Epithelial cell of proximal tubule (primary cell): ENCODE data around the gene FAM89B. TPM values are rescaled to one million over a fixed set of nuclear protein-coding genes. Genes with fewer than 3 reads are reported as not detected.

ENCODE experiments used
- DNase-seq: peaks from one replicate; pipeline ENCODE4 v3.0.0-alpha.2; 2011; ENCODE audit warnings: low read depth
- H3K4me3 ChIP-seq: 2 replicates; pipeline ENCODE4 v1.5.1; 2011; ENCODE audit warnings: low read depth, mild to moderate bottlenecking, low read length
- CTCF ChIP-seq: conservative IDR thresholded peaks from 2 replicates; pipeline ENCODE4 v1.5.1; 2012; ENCODE audit warnings: low read depth, mild to moderate bottlenecking, low read length
- total RNA-seq: library from RNA; depleted of rRNA; stranded (reverse); fragments of >200 nt; gene quantifications from 2 replicates; pipeline ENCODE4 v1.2.3, GENCODE V29; 2015

Gene FAM89B
- total RNA-seq, 1 donor from 2014 or later = 67.1 TPM

GRCh38 chr11:65578134-65578533 lies 5.8 kb downstream of the FAM89B start:
- no peak overlapping the region for H3K4me3 ChIP-seq
- no peak for TF ChIP-seq CTCF
- no peak for DNase-seq

- no peak overlapping the region for H3K4me3 ChIP-seq
- no peak for TF ChIP-seq CTCF
- no peak for DNase-seq
These were observed 6.3 kb downstream of the FAM89B start for GRCh38 chr11:65578667-65579066.

GRCh38 chr11:65579291-65579690 lies 7.0 kb downstream of the FAM89B start:
- no peak for TF ChIP-seq CTCF
- DNase-seq = no peak
- no peak overlapping the region for H3K4me3 ChIP-seq

- no peak overlapping the region for H3K4me3 ChIP-seq
- no peak for DNase-seq
- no peak for TF ChIP-seq CTCF
These were observed 7.8 kb downstream of the FAM89B start for GRCh38 chr11:65580031-65580692.

GRCh38 chr11:65580756-65581155 lies 8.4 kb downstream of the FAM89B start:
- DNase-seq = no peak
- H3K4me3 ChIP-seq = no peak overlapping the region
- no peak for TF ChIP-seq CTCF

- DNase-seq = no peak
- no peak for TF ChIP-seq CTCF
- H3K4me3 ChIP-seq = no peak overlapping the region
These were observed 9.6 kb downstream of the FAM89B start for GRCh38 chr11:65581928-65582327.

- TF ChIP-seq CTCF = no peak
- H3K4me3 ChIP-seq = no peak overlapping the region
- no peak for DNase-seq
These were observed 11.3 kb downstream of the FAM89B start for GRCh38 chr11:65583589-65583988.
